SIG-M5 (cell line): Measurements from ENCODE around the gene CRTAC1.
"Not testable (repeated sequence)": the region's sequence is repeated elsewhere in the genome, so short reads cannot be mapped to it uniquely, and the experiment has no call there.

Source experiments
- DNase-seq: peaks from one replicate; lab custom pipeline; 2025; lab: John Stamatoyannopoulos, UW

CRTAC1 gene

DNA sequence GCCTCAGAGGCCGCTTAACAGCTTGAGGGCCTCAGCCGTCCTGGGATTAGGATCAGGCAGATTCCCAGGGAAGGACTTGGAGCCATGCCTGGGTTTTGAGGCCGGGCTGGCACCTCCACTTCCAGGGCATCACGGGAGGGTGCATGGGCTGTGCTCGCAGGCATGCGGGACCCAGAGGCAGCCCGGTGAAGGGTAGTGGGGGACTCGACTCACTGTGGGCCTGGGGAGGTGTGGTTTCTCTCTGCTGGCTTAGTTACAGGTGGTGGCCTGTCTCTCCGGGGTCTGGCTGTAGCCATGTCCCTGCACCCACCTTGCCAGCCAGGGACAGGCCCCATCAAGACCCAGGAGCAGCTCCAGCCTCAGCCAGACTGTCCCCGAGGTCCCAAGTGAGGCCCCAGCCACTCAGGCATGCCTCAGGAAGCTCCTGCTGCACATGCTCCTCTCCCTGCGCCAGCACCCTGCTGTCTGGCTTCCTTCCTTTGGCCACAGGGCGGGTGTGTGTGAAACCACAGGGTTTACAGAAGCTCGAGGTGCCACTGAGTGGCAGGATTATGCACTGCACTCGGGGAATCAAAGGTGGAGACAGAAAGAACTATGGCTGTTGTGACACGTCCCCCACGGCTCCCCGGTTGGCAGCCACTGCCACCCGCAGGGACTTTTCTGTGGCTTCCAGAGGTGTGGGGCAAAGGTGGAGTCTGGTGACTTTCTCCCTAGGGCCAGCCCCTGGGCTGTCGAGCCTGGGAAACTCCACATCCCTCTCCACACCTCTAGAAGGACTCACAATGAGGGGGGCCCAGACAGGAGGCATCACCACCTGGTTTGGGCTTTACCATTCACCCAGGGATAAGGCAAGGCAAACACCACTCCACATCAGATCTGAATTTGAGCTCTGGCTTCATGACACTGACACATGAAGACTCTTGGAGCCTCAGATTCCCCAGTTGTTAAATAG lies 161.1 kb downstream of the CRTAC1 start:
- peak; percentile 36 for DNase-seq

DNA sequence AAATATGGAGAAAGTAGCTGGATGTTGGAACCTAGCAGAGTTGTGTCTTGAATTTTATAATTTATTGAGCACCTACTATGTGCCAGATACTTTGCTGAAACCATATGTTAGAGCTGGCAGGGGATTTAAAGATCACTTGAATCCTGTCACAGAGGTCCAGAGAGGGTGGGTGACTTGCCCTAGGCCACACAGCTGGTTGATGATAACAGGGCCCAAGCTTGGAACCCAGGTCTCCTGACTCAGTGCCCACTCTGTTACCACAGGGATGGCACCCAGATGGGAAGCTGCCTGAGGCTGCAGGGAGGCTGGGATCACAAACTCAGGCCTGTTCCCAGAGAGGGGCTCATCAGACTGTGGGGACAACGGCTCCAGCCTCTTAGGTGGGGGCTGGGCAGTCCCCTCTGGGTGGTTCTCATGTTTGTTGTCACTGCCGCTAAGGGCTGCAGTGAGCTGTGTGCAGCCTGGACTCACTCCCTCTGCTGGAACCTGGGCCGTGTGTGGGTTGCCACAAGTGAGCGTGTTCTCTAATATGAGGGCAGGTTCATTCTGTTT lies 162.2 kb downstream of the CRTAC1 start:
- DNase-seq: no peak

DNA sequence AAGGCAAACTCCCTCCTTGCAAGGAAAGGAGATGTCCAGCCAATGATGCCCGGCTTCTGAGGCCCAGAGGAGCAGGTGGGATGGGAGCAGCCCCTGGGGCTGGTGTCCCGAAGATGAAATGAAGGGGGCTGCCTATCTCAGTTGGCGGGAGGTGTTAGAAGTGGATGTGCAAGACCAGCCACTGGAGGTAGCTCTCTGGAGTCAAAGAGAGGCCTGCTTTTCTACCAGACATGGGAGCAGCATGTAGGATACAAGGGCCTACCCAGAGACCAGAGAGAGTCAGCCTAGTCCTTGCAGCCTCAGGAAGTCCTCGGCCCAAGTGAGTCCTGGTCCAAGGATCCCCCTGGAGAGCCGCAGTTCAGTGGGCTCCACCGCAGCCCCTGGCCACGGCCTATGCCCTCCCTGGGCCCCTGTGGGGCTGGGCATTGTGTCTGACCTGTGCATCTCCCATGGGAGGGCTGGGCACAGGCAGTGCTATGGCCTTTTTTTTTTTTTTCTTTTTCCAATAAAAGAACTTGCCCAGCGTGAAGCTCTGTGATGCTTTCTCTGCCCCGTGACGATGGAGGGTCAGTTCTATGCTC lies 163.1 kb downstream of the CRTAC1 start:
- DNase-seq: no peak

DNA sequence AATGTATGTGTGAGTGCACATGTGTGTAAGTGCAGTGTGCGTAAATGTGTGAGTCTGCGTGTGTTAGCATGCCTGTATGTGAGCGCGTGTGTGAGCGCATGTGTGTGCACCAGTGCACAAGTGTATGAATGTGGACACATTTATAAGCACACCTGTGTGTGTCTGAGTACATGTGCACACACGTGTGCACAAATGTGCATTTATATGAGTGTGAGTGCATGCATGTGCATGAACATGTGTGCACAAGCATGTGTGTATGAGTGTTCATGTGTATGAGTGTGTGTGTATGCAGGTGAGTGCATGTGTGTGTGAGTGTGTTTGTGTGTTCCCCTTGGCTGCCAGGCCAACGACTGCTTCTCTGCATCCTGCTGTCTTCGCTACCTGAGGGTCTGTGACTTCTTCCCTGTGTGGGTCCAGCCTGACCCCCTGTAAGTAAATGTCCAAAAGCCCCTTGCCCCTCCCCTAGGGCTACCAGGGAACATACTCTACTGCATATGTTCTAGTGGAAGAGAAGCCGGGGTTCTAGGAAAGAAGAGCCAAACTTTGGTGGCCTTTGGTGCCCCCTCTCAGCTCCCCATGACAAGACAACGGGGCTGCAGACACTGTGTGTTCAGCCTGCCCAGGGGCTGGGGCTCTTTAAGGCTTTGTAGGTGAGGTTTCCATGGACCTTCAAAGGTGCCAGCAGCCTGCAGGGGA lies 163.7 kb downstream of the CRTAC1 start:
- no peak for DNase-seq

DNA sequence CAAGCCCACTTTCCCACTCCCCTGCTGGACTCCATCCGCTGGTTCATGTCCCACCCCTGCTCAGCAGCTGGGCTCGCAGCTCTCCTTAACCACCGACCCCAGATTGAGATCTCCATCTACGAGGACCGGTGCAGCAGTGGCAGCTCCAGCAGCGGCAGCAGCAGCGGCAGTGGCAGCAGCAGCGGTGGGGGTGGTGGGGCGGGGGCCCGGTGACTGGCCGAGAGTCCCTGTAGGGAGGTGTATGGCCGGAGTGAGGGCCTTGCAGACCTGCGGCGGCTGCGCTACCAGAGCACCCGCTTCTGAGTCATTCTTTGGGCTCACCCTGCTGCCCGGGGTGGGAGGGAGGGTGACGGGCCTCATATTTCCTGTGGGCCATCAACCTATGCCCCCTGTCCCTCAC lies 164.9 kb downstream of the CRTAC1 start:
- no peak for DNase-seq

DNA sequence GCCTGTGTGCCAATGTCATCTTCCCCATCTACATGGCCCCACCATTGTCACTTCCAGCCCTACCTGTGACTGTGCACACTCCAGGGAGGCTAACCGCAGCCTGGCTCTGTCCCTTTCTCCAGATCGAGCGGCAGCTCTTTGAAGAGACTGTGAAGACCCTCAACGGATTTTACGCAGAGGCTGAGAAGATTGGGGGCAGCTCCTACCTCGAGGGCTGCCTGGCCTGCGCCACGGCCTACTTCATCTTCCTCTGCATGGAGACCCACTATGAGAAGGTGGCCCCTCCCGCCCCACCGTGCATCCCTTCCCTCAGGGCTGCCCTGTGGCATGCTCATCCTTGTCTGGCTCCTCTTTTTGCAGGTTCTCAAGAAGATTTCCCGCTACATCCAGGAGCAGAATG lies 166.6 kb downstream of the CRTAC1 start:
- no peak for DNase-seq

DNA sequence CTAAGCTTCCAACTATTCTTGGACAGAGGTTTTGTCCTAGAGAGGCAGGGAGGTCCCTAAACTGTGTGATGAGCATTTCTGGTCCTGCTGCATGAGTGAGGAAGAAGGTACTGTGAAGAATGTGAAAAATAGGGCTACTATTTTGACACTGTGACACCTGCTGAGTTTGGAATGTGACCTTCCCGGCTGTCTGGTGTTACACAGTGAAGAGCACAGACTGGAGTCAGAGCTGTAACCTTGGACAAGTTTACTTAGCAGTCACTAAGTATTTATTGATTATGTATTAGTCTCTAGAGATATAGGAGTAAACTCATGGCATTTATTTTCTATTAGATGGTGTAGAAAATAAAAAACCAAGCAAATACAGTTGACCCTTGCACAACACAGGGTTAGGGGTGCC lies 168.5 kb downstream of the CRTAC1 start:
- DNase-seq: no peak

DNA sequence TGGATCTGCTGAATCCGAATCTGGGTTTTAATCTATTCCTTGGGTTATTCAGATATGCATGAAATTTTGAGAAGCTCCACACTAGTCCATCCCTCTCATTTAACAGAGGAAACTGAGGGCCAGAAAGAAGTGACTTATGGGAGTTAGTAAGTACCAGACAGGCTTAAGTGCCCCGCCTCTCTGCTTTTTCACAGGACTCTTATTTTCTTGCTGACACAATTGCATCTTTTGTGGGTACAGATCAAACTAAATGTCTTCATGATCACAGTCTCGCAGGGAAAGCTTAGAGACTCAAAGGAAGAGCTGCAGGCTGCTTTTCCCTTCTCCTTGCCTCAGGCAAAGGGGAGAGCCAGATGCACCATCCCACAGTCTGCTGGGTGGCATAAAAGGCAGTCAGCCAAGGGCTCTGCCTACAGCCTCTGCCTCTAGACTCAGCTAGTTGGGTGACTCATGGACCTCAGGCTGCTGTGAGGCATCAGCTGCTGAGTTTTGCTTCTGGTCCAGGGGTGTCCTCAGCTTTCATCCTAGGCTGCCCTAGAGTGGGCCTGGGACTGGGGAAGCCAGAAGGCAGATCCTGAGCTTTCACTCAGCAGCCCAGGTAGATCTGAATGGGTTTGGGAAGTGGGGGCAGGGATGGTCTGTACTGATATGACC lies 169.2 kb downstream of the CRTAC1 start:
- DNase-seq: no peak

DNA sequence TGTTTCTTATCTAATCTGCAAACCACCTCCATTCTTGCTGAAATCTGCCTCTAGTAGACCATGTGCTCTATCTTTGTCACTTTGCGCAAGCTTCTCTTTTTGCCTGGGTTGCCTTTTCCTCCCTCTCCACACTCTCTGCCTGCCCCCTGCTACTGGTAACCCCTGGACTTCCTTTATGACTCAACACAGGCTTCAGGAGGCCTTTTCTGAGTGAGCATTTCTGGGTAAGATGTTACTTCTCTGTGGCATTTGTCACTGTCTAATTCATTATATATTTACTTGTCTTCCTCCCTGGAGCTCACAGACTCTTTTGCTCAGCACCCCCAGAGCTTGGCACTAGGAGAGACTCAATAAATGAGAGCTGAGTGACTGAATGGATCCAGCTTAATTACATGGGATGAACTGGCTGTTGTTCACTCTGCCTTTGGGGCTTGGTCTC lies 172.4 kb downstream of the CRTAC1 start:
- DNase-seq: peak; percentile 48

DNA sequence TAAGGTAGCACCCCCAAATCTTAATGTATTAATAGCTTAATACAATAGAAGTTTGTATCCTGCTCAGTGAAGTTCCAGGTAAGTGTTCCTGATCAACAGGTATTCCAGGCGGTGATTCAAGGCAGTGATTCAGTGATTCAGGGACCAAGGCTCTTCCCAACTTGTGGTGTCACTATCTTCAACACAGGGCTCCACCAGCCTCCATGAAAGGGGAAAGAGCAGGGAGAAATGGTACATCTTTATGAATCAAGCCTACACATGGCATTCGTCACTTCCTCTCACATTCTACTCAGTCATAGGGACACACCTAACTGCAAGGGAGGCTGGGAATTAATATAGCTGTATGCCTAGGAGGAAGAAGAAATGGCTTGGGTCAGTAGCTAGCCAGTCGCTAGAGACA lies 175.7 kb downstream of the CRTAC1 start:
- DNase-seq: no peak

DNA sequence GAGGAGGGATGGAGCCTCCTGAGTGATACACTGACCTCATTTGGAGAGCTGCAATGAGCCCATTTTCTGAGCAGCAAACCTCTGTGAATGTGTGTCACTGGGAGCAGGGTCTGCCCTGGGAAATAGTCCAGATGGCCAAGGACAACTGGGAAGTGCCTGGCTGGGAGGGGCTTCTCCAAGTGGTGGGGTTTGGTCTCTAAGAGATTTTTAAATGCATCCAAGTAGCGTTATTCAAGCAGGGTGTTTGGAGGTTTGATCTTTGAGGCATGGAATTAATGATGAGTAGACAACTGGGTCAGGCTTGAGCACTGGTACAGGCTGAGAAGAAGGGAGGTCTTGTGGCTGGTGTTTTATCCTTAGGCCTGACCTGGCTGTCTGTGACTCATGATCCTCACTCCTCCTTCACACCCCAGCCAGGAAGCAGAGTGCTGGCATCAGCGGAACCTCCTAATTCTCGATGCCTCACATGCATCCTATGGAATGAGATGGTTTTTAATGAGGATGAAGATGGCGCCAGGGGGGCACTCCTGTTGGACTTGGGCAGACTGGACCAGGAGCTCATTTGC lies 177.5 kb downstream of the CRTAC1 start:
- DNase-seq: no peak

DNA sequence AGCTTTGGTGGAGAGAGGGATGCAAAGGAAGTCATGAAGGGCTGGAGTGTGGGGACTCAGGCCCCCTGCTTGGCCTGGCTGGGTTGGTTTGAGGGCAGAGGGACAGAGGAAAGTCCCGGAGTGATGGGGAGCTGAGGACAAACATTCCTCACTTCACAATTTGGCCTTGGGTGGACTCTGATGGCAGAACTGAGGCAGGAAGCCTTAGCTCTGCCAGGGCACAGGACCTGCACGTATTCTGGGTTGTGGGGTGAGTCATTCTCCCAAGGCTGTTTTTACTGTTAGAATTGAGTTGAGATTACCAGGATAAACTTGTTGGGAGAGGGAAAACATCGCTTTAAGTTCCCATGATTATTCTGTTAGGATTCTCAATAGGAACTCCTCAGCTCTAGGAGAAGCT lies 178.1 kb downstream of the CRTAC1 start:
- no peak for DNase-seq

DNA sequence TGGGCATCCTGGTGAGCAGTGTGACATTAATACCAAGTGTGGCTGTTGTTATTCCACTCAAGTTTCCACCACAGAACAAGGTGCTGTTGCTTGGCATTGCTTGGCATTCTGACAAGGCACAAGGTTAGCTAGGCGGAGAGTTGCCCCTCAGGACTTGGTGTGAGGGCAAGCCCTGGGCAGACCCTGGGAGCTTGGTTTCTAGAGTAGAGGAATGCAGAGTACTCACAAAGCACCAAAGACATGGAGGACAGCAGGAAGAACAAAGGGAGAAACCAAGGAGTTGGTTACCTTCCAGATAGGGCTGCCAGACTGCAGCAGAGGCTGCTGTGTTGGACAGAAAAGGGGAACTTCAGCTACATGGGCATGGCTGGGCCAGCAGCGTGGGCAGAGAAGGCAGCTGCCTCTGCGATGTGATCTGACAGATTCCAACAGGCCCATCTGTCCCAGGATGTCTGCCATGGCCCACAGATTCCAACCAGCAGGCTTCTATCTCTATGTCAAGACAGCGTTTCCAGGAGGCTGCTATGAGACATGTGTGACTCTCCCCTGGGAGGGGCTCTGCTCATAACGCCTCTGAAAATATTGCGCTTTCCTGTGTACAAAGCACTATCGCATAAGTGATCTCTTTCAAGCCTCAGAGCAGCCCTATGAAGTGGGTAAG lies 178.9 kb downstream of the CRTAC1 start:
- DNase-seq: no peak

DNA sequence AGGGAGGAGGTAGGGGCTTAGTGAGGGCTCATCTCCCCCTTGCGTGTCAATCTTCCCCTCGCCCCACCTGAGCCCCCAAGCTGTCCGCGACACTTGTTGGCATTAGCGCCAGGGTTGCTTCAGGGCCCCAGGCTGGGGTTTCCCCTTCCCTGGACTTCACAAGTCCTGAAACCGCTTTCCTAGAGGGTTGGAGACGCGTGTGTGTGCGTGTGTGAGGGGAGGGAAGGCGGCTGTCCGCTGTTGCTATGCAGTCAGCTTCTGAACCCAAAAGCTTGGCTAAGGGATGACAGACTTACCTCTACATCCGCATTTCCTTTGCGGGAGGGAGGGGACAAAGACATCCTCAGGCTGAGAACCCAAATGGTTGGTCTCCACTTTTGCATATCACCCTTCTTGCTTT lies 180.0 kb downstream of the CRTAC1 start:
- no peak for DNase-seq

DNA sequence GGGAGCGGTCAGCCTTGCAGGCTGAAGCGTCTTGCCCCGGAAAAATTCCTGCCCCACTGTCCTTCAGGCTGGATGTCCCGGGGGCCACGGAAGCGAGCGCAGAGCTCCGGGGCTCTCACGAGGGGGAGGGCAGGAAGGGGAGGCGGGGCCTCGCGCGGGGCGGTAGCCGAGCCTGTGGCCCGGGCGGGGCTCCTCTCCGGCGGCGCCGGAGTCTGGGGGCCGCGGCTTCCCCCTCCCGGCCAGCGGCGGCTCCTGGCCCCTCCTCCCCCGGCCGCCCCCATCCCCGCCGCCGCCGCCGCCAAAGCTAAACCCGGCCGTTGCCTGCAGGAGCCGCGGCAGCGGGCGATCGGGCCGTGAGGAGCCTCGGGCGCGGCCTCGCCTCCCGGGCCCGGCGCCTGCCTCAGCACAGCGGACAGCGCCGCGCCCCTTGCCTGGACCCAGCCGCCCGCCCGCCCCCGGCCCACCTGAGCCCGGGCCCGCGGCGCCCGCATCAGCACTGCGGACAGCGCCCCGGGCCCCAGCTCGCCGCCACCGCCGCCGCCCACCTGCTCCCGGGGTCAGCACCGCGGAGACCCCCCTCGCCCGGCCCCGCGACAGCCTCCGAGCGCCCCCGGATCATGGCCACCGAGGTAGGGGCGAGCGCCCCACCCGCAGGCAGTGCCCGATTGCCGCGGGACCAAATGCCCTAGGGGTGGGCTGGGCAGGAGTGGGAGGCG lies 180.6 kb downstream of the CRTAC1 start, which contains the start of gene GOLGA7B:
Gene GOLGA7B (plus strand): TSS at position 157 of the 716 bp plus-strand sequence. CDS start 461 bp downstream, at position 618.
- DNase-seq: no peak

DNA sequence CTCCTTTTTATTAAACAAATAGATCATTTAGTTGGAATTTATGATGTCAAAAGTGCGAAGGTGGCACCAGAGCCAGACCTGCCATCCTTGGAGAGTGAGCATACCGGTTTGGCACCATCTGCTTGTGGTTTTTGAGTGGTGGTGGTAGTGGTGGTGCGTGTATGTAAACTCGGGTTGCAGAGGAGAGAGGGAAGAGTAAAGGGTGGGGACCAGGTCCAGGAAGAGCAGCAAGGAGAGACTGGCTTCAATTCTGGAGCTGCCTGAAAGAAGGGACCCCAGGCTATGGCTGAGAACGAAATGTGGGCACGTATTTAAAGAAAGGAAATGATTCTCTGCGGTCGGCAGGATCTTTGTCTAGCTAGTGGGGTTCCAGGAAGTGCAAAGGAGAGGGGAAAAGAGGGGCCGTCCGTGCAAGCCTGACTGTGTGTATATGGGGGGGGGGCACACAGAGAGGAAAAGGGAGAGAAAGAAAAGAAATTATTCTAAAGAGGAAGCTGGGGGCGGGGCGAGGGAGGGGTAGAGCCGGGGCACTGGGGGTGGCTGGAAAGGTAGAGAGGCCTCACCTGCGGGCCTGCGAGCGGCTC lies 181.2 kb downstream of the CRTAC1 start:
- DNase-seq: no peak

DNA sequence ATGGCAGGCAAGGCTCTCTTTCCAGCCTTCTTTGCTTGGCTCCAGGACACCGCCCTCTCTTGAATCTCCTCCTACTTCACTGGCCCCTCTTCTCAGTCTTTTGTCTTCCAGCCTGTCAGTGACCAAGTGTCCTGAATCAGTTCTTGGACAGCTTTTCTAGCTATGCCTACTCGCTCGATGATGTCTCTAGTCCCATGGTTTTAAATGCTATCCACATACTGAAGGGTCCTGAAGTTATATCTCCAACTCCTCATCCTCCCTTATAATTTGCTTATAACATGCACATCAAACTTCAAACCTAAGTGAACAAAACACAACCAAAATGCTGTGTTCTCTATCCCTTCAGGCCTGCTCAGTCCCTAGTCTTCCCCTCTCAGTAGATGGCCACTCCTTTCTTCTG lies 185.7 kb downstream of the CRTAC1 start:
- DNase-seq: no peak

DNA sequence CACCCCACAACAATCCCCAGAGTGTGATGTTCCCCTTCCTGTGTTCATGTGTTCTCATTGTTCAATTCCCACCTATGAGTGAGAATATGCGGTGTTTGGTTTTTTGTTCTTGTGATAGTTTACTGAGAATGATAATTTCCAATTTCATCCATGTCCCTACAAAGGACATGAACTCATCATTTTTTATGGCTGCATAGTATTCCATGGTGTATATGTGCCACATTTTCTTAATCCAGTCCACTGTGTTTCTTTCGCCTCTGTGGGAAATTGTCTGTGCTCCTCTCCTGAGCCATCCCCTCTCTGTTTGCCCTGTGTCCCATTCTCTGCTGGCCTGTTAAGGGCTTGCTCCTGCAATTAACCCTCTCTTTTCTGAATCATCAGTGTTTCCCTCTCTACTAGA lies 186.4 kb downstream of the CRTAC1 start:
- not testable (repeated sequence) for DNase-seq

DNA sequence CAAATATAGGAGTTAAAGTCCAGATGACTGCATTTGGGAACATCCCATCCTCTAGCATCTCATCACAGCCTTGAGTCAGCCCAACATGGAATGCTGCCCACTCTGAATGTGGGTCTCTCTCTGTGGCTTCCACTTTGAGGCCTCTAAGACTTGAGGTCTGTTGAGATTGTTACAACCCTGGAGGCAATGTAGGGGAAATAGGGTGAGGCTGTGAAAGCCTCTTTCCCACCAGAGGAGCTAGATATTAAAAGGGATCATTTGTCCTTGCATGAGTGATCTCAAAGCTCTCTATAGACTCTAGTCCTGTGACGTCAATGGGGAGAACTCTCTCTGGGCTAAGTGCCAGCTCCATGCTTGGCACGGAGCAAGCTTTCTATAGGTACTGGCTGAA lies 187.1 kb downstream of the CRTAC1 start:
- DNase-seq: no peak

DNA sequence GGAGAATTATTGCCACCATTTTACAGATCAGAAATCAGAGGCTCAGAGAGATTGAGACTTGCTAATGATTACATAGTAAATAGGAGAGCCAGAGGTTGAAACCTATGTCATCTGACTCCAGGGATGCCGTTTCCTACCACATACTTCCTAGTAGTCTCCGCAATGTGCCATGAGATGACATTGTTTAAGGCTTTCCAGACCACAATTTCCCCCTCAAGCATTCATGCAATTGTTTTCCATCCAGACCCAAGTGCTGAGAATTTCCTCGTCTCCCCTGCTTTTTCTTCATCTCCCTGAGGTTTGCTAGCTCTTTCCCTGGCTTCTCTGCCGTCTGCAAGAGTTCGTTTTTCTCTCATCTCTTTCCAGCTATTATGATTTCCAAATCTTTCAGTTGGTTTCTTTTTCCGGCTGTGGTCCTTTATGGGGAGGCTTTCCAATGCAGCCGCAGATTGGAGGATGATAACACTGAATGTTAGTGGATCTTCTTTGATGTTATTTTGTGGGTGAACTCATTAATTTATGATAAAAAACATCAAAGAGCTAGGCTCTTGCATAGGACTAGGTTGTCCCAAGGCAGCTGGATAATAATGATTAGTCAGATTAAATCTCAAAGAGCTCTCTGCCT lies 187.7 kb downstream of the CRTAC1 start:
- DNase-seq: no peak
